Measurements from ENCODE around the gene UGT1A6.

UGT1A6 gene

GRCh38 chr2:233688341-233688740, 4.3 kb upstream of the UGT1A6 start:
- TF ChIP-seq CTCF (IDR thresholded peaks at IDR 0.05; ENCODE audit: low read depth, low read length) = no peak
- no peak for DNase-seq (ENCODE audit: extremely low read depth, low read depth)

- no peak for DNase-seq (ENCODE audit: extremely low read depth, low read depth)
- TF ChIP-seq CTCF (IDR thresholded peaks at IDR 0.05; ENCODE audit: low read depth, low read length) = no peak
These were observed 3.7 kb upstream of the UGT1A6 start for GRCh38 chr2:233689031-233689430.

GRCh38 chr2:233689501-233689900, 3.2 kb upstream of the UGT1A6 start:
- DNase-seq (ENCODE audit: extremely low read depth, low read depth) = no peak
- no peak for TF ChIP-seq CTCF (IDR thresholded peaks at IDR 0.05; ENCODE audit: low read depth, low read length)

GRCh38 chr2:233690444-233690843, 2.2 kb upstream of the UGT1A6 start:
- TF ChIP-seq CTCF (IDR thresholded peaks at IDR 0.05; ENCODE audit: low read depth, low read length) = no peak
- DNase-seq (ENCODE audit: extremely low read depth, low read depth) = no peak

GRCh38 chr2:233691443-233692433, 952 bp upstream of the UGT1A6 start:
- TF ChIP-seq CTCF (IDR thresholded peaks at IDR 0.05; ENCODE audit: low read depth, low read length) = no peak
- DNase-seq (ENCODE audit: extremely low read depth, low read depth) = no peak

- TF ChIP-seq CTCF (IDR thresholded peaks at IDR 0.05; ENCODE audit: low read depth, low read length) = no peak
- no peak for DNase-seq (ENCODE audit: extremely low read depth, low read depth)
These were observed 1.3 kb downstream of the UGT1A6 start for GRCh38 chr2:233693963-233694362.

- TF ChIP-seq CTCF (IDR thresholded peaks at IDR 0.05; ENCODE audit: low read depth, low read length) = no peak
These were observed 6.0 kb downstream of the UGT1A6 start for GRCh38 chr2:233698740-233699139.

More at GRCh38 chr2:233698740-233699139, 6.0 kb downstream of the UGT1A6 start:
- DNase-seq (ENCODE audit: extremely low read depth, low read depth) = no peak

All from AG09319 (cell line).